Activated T-cell treated with anti-CD3 and anti-CD28 coated beads, Interleukin-2, amount 50 U/mL, for 24 hours (primary cell): Measurements from ENCODE around the gene ARAP2.

Experiments used
- DNase-seq: peaks from one replicate; pipeline ENCODE4 v3.0.0-alpha.2; 2020
- H3K27ac Mint-ChIP-seq: 2 replicates; pipeline ENCODE4 v1.8.0; 2020; ENCODE audit warnings: mild to moderate bottlenecking, mixed read lengths
- H3K27me3 Mint-ChIP-seq: 2 replicates; pipeline ENCODE4 v1.8.0; 2020; ENCODE audit warnings: mixed read lengths
- H3K36me3 Mint-ChIP-seq: 2 replicates; pipeline ENCODE4 v1.8.0; 2020; ENCODE audit warnings: low read depth, mixed read lengths
- H3K4me1 Mint-ChIP-seq: 2 replicates; pipeline ENCODE4 v1.8.0; 2020; ENCODE audit warnings: low read depth, mixed read lengths
- H3K4me3 Mint-ChIP-seq: 2 replicates; pipeline ENCODE4 v1.8.0; 2020; ENCODE audit warnings: mild to moderate bottlenecking, moderate library complexity, mixed read lengths
- H3K9me3 Mint-ChIP-seq: 2 replicates; pipeline ENCODE4 v1.8.0; 2020; ENCODE audit warnings: mixed read lengths

ARAP2 gene

GRCh38 chr4:36165631-36166005 lies 78.7 kb downstream of the ARAP2 start:
- DNase-seq: no peak
- no peak overlapping the region for H3K4me3 Mint-ChIP-seq
- peaks cover 79% of the 10 kb centered on the region for H3K36me3 Mint-ChIP-seq
- no peaks in the 10 kb centered on the region for H3K27me3 Mint-ChIP-seq
- H3K27ac Mint-ChIP-seq: no peak overlapping the region
- H3K4me1 Mint-ChIP-seq: peaks cover 31% of the 10 kb centered on the region
- H3K9me3 Mint-ChIP-seq: no peaks in the 10 kb centered on the region

GRCh38 chr4:36164900-36165630 lies 79.2 kb downstream of the ARAP2 start:
- Mint-ChIP-seq H3K27me3 (no peaks in the 10 kb centered on the region), H3K36me3 (peaks cover 78% of the 10 kb centered on the region), H3K27ac (no peak overlapping the region), H3K4me3 (no peak overlapping the region), H3K9me3 (no peaks in the 10 kb centered on the region), H3K4me1 (peaks cover 30% of the 10 kb centered on the region)
- DNase-seq: no peak

- H3K27ac Mint-ChIP-seq: peak overlapping the region; percentile 4
- DNase-seq: no peak
- H3K4me3 Mint-ChIP-seq: no peak overlapping the region
- peaks cover 83% of the 10 kb centered on the region for H3K36me3 Mint-ChIP-seq
- H3K9me3 Mint-ChIP-seq: no peaks in the 10 kb centered on the region
- no peaks in the 10 kb centered on the region for H3K27me3 Mint-ChIP-seq
- H3K4me1 Mint-ChIP-seq: peaks cover 18% of the 10 kb centered on the region
Observed at GRCh38 chr4:36163198-36163597, 81.1 kb downstream of the ARAP2 start.

- Mint-ChIP-seq H3K27me3 (no peaks in the 10 kb centered on the region), H3K27ac (no peak overlapping the region), H3K4me1 (peaks cover 18% of the 10 kb centered on the region), H3K9me3 (no peaks in the 10 kb centered on the region), H3K36me3 (peaks cover 87% of the 10 kb centered on the region), H3K4me3 (no peak overlapping the region)
- DNase-seq: no peak
Observed at GRCh38 chr4:36159208-36159607, 85.1 kb downstream of the ARAP2 start.

- Mint-ChIP-seq H3K4me3 (no peak overlapping the region), H3K27me3 (no peaks in the 10 kb centered on the region), H3K36me3 (peaks cover 78% of the 10 kb centered on the region), H3K4me1 (peaks cover 4% of the 10 kb centered on the region), H3K9me3 (no peaks in the 10 kb centered on the region), H3K27ac (no peak overlapping the region)
- no peak for DNase-seq
Observed at GRCh38 chr4:36152735-36153134, 91.6 kb downstream of the ARAP2 start.

- Mint-ChIP-seq H3K27ac (no peak overlapping the region), H3K4me1 (peaks cover 6% of the 10 kb centered on the region), H3K9me3 (no peaks in the 10 kb centered on the region), H3K27me3 (no peaks in the 10 kb centered on the region), H3K36me3 (peaks cover 76% of the 10 kb centered on the region), H3K4me3 (no peak overlapping the region)
- no peak for DNase-seq
Observed at GRCh38 chr4:36142504-36142903, 101.8 kb downstream of the ARAP2 start.

GRCh38 chr4:36141186-36141585 lies 103.1 kb downstream of the ARAP2 start:
- H3K27me3 Mint-ChIP-seq: no peaks in the 10 kb centered on the region
- no peaks in the 10 kb centered on the region for H3K9me3 Mint-ChIP-seq
- H3K36me3 Mint-ChIP-seq: peaks cover 74% of the 10 kb centered on the region
- no peak overlapping the region for H3K27ac Mint-ChIP-seq
- DNase-seq: no peak
- no peak overlapping the region for H3K4me3 Mint-ChIP-seq
- H3K4me1 Mint-ChIP-seq: peaks cover 6% of the 10 kb centered on the region

GRCh38 chr4:36140421-36140820 lies 103.9 kb downstream of the ARAP2 start:
- Mint-ChIP-seq H3K36me3 (peaks cover 69% of the 10 kb centered on the region), H3K9me3 (no peaks in the 10 kb centered on the region), H3K27me3 (no peaks in the 10 kb centered on the region), H3K4me3 (no peak overlapping the region), H3K27ac (no peak overlapping the region), H3K4me1 (peaks cover 6% of the 10 kb centered on the region)
- no peak for DNase-seq

GRCh38 chr4:36138220-36138619 lies 106.1 kb downstream of the ARAP2 start:
- no peak overlapping the region for H3K4me3 Mint-ChIP-seq
- peaks cover 6% of the 10 kb centered on the region for H3K4me1 Mint-ChIP-seq
- peaks cover 51% of the 10 kb centered on the region for H3K36me3 Mint-ChIP-seq
- H3K9me3 Mint-ChIP-seq: no peaks in the 10 kb centered on the region
- no peak for DNase-seq
- H3K27me3 Mint-ChIP-seq: no peaks in the 10 kb centered on the region
- no peak overlapping the region for H3K27ac Mint-ChIP-seq

- H3K9me3 Mint-ChIP-seq: no peaks in the 10 kb centered on the region
- peaks cover 2% of the 10 kb centered on the region for H3K4me1 Mint-ChIP-seq
- no peak overlapping the region for H3K4me3 Mint-ChIP-seq
Observed at GRCh38 chr4:36137336-36137735, 107.0 kb downstream of the ARAP2 start.

GRCh38 chr4:36133658-36134057 lies 110.7 kb downstream of the ARAP2 start:
- H3K27me3 Mint-ChIP-seq: no peaks in the 10 kb centered on the region
- no peaks in the 10 kb centered on the region for H3K9me3 Mint-ChIP-seq
- DNase-seq: no peak
- H3K36me3 Mint-ChIP-seq: peaks cover 42% of the 10 kb centered on the region
- no peaks in the 10 kb centered on the region for H3K4me1 Mint-ChIP-seq
- H3K27ac Mint-ChIP-seq: no peak overlapping the region
- H3K4me3 Mint-ChIP-seq: no peak overlapping the region

More at GRCh38 chr4:36137336-36137735, 107.0 kb downstream of the ARAP2 start:
- DNase-seq: no peak
- Mint-ChIP-seq H3K36me3 (peaks cover 47% of the 10 kb centered on the region), H3K27me3 (no peaks in the 10 kb centered on the region), H3K27ac (no peak overlapping the region)

GRCh38 chr4:36133086-36133485 lies 111.2 kb downstream of the ARAP2 start:
- Mint-ChIP-seq H3K27ac (no peak overlapping the region), H3K9me3 (no peaks in the 10 kb centered on the region), H3K27me3 (no peaks in the 10 kb centered on the region), H3K4me3 (no peak overlapping the region), H3K36me3 (peaks cover 43% of the 10 kb centered on the region), H3K4me1 (no peaks in the 10 kb centered on the region)
- no peak for DNase-seq

GRCh38 chr4:36130641-36131040 lies 113.7 kb downstream of the ARAP2 start:
- DNase-seq: no peak
- Mint-ChIP-seq H3K27ac (no peak overlapping the region), H3K9me3 (no peaks in the 10 kb centered on the region), H3K4me3 (no peak overlapping the region), H3K4me1 (no peaks in the 10 kb centered on the region), H3K27me3 (no peaks in the 10 kb centered on the region), H3K36me3 (peaks cover 38% of the 10 kb centered on the region)

GRCh38 chr4:36128689-36129088 lies 115.6 kb downstream of the ARAP2 start:
- Mint-ChIP-seq H3K4me3 (no peak overlapping the region), H3K27ac (no peak overlapping the region), H3K4me1 (no peaks in the 10 kb centered on the region), H3K27me3 (no peaks in the 10 kb centered on the region), H3K36me3 (peaks cover 57% of the 10 kb centered on the region), H3K9me3 (no peaks in the 10 kb centered on the region)
- DNase-seq: no peak

- H3K9me3 Mint-ChIP-seq: no peaks in the 10 kb centered on the region
- no peaks in the 10 kb centered on the region for H3K4me1 Mint-ChIP-seq
- H3K4me3 Mint-ChIP-seq: no peak overlapping the region
- no peak for DNase-seq
- H3K27ac Mint-ChIP-seq: no peak overlapping the region
- H3K36me3 Mint-ChIP-seq: peaks cover 72% of the 10 kb centered on the region
- no peaks in the 10 kb centered on the region for H3K27me3 Mint-ChIP-seq
Observed at GRCh38 chr4:36123906-36124305, 120.4 kb downstream of the ARAP2 start.

- DNase-seq: no peak
- no peak overlapping the region for H3K4me3 Mint-ChIP-seq
- peaks cover 72% of the 10 kb centered on the region for H3K36me3 Mint-ChIP-seq
- no peaks in the 10 kb centered on the region for H3K9me3 Mint-ChIP-seq
- H3K27ac Mint-ChIP-seq: no peak overlapping the region
- no peaks in the 10 kb centered on the region for H3K27me3 Mint-ChIP-seq
- H3K4me1 Mint-ChIP-seq: peaks cover 4% of the 10 kb centered on the region
Observed at GRCh38 chr4:36115312-36115711, 129.0 kb downstream of the ARAP2 start.
